Duodenal mucosa (tissue), 2 donors: ENCODE measurements around the gene SIMC1.
A peak's percentile ranks its signal among the peaks of the same experiment; 100 is the strongest.
"Not testable (repeated sequence)": the region's sequence is repeated elsewhere in the genome, so short reads cannot be mapped to it uniquely, and the experiment has no call there.

Source experiments
- H3K27ac ChIP-seq: one replicate; pipeline ENCODE4 v1.7.0; 2013; ENCODE audit warnings: low read depth, low read length
- H3K27me3 ChIP-seq, 2 donors: one replicate each; pipeline ENCODE4 v1.7.0; 2013; ENCODE audit warnings: low read length in 2 of 2, control low read depth in 1 of 2; ENCODE audit not compliant: insufficient read depth in 2 of 2, control insufficient read depth in 1 of 2
- H3K36me3 ChIP-seq, 2 donors: one replicate each; pipeline ENCODE4 v1.7.0; 2013; ENCODE audit warnings: low read length in 2 of 2, control low read depth in 1 of 2; ENCODE audit not compliant: insufficient read depth in 2 of 2, control insufficient read depth in 1 of 2
- H3K4me1 ChIP-seq, 2 donors: one replicate each; pipeline ENCODE4 v1.7.0; 2013; ENCODE audit warnings: low read length in 2 of 2, control low read depth in 1 of 2; ENCODE audit not compliant: insufficient read depth in 2 of 2, control insufficient read depth in 1 of 2
- H3K4me3 ChIP-seq, 2 donors: one replicate each; pipeline ENCODE4 v1.7.0; 2013; ENCODE audit warnings: low read length in 2 of 2, low read depth in 1 of 2
- H3K9ac ChIP-seq, 2 donors: one replicate each; pipeline ENCODE4 v1.7.0; 2013; ENCODE audit warnings: low read length in 2 of 2, low read depth in 1 of 2
- H3K9me3 ChIP-seq, 2 donors: one replicate each; pipeline ENCODE4 v1.7.0; 2013; ENCODE audit warnings: low read length in 2 of 2, control low read depth in 1 of 2; ENCODE audit not compliant: control insufficient read depth in 1 of 2

Gene SIMC1

DNA sequence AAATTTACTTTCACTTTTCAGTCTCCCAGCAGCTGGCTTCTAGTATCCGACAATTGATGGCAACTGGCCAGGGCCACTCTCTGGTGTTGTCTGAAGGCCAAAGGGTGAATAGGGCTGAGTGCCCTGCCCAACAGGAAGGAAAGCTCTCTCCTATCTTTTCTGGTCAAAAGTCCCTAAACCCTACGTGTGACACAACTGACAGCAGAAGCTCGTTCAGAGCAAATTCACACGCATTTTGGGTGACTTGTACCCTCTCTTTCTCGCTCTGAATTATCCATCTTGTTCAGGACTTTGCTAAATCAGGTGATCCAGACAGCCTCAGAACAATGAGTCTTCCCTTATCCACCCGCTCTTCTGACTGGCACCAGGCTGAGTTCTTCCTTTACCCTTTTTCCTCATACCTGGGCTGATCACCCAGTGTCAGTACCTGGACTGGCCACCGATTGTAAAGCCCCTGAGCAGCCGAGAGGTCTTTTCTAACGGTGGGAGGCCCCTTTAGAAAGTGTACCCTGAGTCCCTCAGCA, 21.8 kb upstream of the SIMC1 start:
- H3K9me3 ChIP-seq, H3K27ac ChIP-seq, H3K4me1 ChIP-seq, H3K36me3 ChIP-seq, H3K27me3 ChIP-seq: not testable (repeated sequence)
- Histone ChIP-seq H3K4me3 (peak overlapping the region in 1 of 2 donors; percentile 36), H3K9ac (peak overlapping the region in 1 of 2 donors; percentile 37)

GRCh38 chr5:176217188-176217729, 21.0 kb upstream of the SIMC1 start:
- not testable (repeated sequence) for H3K27ac ChIP-seq, H3K9ac ChIP-seq, H3K4me3 ChIP-seq, H3K4me1 ChIP-seq, H3K9me3 ChIP-seq, H3K36me3 ChIP-seq, H3K27me3 ChIP-seq

DNA sequence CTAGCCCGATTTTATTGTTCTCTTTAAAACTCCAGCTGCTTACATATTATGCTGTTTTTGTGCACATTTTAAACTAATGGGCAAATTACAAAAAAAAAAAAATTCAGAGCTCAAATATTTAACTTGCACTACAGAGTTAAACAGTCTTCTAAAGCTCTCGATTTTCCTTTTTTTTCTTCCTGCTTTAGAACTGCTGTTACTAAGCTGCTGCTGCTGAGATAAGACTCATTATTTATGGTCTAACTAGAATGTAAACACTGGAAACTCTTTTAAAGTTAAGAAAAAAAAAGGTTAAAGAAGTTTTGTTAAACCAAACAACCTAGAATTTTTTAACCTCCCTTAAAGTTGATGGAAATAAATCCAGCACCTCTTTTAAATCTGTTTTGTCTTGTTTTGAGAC, 20.5 kb upstream of the SIMC1 start:
- not testable (repeated sequence) for H3K4me1 ChIP-seq

DNA sequence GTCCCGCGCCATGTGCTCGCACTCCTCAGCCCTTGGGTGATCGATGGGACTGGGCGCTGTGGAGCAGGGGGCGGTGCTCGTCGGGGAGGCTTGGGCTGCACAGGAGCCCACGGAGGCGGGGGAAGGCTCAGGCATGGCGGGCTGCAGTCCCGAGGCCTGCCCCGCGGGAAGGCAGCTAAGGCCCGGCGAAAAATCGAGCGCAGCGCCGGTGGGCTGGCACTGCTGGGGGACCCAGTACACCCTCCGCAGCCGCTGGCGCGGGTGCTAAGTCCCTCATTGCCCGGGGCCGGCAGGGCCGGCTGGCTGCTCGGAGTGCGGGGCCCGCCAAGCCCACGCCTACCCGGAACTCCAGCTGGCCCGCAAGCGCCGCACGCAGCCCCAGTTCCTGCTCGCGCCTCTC, 16.2 kb upstream of the SIMC1 start:
- H3K4me3 ChIP-seq, H3K27me3 ChIP-seq, H3K9ac ChIP-seq, H3K4me1 ChIP-seq, H3K36me3 ChIP-seq, H3K9me3 ChIP-seq, H3K27ac ChIP-seq: not testable (repeated sequence)

More for the DNA sequence above, 20.5 kb upstream of the SIMC1 start:
- H3K9me3 ChIP-seq, H3K9ac ChIP-seq, H3K27me3 ChIP-seq, H3K4me3 ChIP-seq, H3K27ac ChIP-seq, H3K36me3 ChIP-seq: not testable (repeated sequence)

- not testable (repeated sequence) for H3K9ac ChIP-seq, H3K27ac ChIP-seq, H3K36me3 ChIP-seq, H3K4me3 ChIP-seq, H3K4me1 ChIP-seq, H3K9me3 ChIP-seq, H3K27me3 ChIP-seq
Measured at GRCh38 chr5:176228358-176228757, 9.9 kb upstream of the SIMC1 start.

- not testable (repeated sequence) for H3K27me3 ChIP-seq, H3K9me3 ChIP-seq, H3K27ac ChIP-seq, H3K9ac ChIP-seq, H3K4me1 ChIP-seq, H3K4me3 ChIP-seq, H3K36me3 ChIP-seq
Measured at GRCh38 chr5:176233253-176233652, 5.0 kb upstream of the SIMC1 start.

DNA sequence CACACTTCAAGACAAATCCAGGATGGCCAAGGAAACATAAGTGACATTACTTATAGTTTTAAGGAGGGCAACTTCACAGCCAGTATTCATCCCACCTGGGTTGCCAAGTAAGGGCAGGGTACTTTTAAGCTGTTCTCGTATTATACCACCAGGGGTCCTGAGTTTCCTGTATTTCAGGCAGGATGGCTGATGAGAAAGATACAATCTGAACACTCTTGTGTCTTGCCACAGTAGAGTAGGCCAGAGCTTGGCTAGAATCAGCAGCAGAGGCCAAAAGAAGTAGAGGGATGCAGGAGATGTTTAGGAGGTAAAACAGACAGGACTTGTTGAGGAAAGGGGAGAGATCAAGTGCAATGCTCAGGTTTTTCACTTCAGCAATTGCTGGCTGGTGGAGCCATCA, 3.1 kb upstream of the SIMC1 start:
- H3K9me3 ChIP-seq, H3K4me3 ChIP-seq, H3K4me1 ChIP-seq, H3K27me3 ChIP-seq, H3K36me3 ChIP-seq, H3K9ac ChIP-seq, H3K27ac ChIP-seq: not testable (repeated sequence)

- H3K27ac ChIP-seq, H3K27me3 ChIP-seq, H3K9me3 ChIP-seq, H3K9ac ChIP-seq, H3K36me3 ChIP-seq, H3K4me3 ChIP-seq, H3K4me1 ChIP-seq: not testable (repeated sequence)
Measured at GRCh38 chr5:176238645-176239283, 540 bp downstream of the SIMC1 start.

- not testable (repeated sequence) for H3K36me3 ChIP-seq, H3K4me3 ChIP-seq, H3K9ac ChIP-seq, H3K9me3 ChIP-seq, H3K27me3 ChIP-seq, H3K27ac ChIP-seq, H3K4me1 ChIP-seq
Measured at GRCh38 chr5:176239304-176239703, 1.1 kb downstream of the SIMC1 start.

GRCh38 chr5:176244318-176244717, 6.1 kb downstream of the SIMC1 start:
- H3K4me3 ChIP-seq, H3K36me3 ChIP-seq, H3K27me3 ChIP-seq, H3K9me3 ChIP-seq, H3K9ac ChIP-seq, H3K27ac ChIP-seq, H3K4me1 ChIP-seq: not testable (repeated sequence)

- H3K27ac ChIP-seq, H3K9ac ChIP-seq, H3K27me3 ChIP-seq, H3K4me1 ChIP-seq, H3K9me3 ChIP-seq, H3K36me3 ChIP-seq, H3K4me3 ChIP-seq: not testable (repeated sequence)
Measured at GRCh38 chr5:176245074-176245473, 6.8 kb downstream of the SIMC1 start.
